ENCODE measurements around the gene AP3B1. TPM values are rescaled to one million over a fixed set of nuclear protein-coding genes. Genes with fewer than 3 reads are reported as not detected.

AP3B1 gene
- total and polyA plus RNA-seq, 2 experiments from 2014 or later, result 32.1 to 46.3 TPM

GRCh38 chr5:78264600-78264999 is 29.9 kb downstream of the AP3B1 start:
- Histone ChIP-seq H3K9me2 (ENCODE audit: insufficient read depth) (no peaks in the 10 kb centered on the region), H3K79me2 (replicated peaks; ENCODE audit: insufficient read depth) (no peaks in the 10 kb centered on the region), H3K36me3 (ENCODE audit: insufficient read depth) (no peaks in the 10 kb centered on the region), H3K4me2 (no peak overlapping the region), H3K4me3 (no peak overlapping the region), H3K4me1 (ENCODE audit: insufficient read depth) (no peaks in the 10 kb centered on the region), H3K27ac (ENCODE audit: low read depth) (no peak overlapping the region), H4K20me1 (replicated peaks; ENCODE audit: insufficient read depth) (0 out of 2 replicates have a peak, but pooled peaks cover 4% of the 10 kb centered on the region), H3F3A (replicated peaks; ENCODE audit: low read depth) (no peaks in the 10 kb centered on the region), H2AFZ (no peak overlapping the region), H3K27me3 (ENCODE audit: insufficient read depth) (no peaks in the 10 kb centered on the region)
- peaks cover 23% of the 10 kb centered on the region for H3K36me3 Mint-ChIP-seq (ENCODE audit: low read depth)
- no peak for DNase-seq (ENCODE audit: low spot score)
- no peak overlapping the region for H3K27ac Mint-ChIP-seq
- no peak overlapping the region for H3K4me3 Mint-ChIP-seq
- no peaks in the 10 kb centered on the region; the same call in 2 of the 3 replicates for H3K9me3 Mint-ChIP-seq
- TF ChIP-seq EZH2phosphoT487 (IDR thresholded peaks at IDR 0.05; ENCODE audit: unreplicated experiment), result no peak
- TF ChIP-seq ZNF331 (CRISPR knock-in tag; IDR thresholded peaks at IDR 0.05; ENCODE audit: low read depth), result no peak
- no peak for TF ChIP-seq NANOG (IDR thresholded peaks at IDR 0.05; ENCODE audit: borderline replicate concordance)
- TF ChIP-seq EZH2 (IDR thresholded peaks at IDR 0.05; ENCODE audit: low read depth, unreplicated experiment), result no peak
- TF ChIP-seq JUNB (IDR thresholded peaks at IDR 0.05; ENCODE audit: unreplicated experiment), result no peak
- no peak for TF ChIP-seq CTCF (conservative IDR thresholded peaks at IDR 0.05; ENCODE audit: low read depth in 2 of 2)
- TF ChIP-seq REST (IDR thresholded peaks at IDR 0.05; ENCODE audit: unreplicated experiment), result no peak
- TF ChIP-seq STAT1 (IDR thresholded peaks at IDR 0.05; ENCODE audit: unreplicated experiment), result no peak
- TF ChIP-seq ZNF114 (CRISPR knock-in tag; IDR thresholded peaks at IDR 0.05), result no peak
- TF ChIP-seq, protein P1, sequence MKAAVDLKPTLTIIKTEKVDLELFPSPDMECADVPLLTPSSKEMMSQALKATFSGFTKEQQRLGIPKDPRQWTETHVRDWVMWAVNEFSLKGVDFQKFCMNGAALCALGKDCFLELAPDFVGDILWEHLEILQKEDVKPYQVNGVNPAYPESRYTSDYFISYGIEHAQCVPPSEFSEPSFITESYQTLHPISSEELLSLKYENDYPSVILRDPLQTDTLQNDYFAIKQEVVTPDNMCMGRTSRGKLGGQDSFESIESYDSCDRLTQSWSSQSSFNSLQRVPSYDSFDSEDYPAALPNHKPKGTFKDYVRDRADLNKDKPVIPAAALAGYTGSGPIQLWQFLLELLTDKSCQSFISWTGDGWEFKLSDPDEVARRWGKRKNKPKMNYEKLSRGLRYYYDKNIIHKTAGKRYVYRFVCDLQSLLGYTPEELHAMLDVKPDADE (IDR thresholded peaks at IDR 0.05), result no peak
- no peak for TF ChIP-seq POLR2AphosphoS5 (IDR thresholded peaks at IDR 0.05; ENCODE audit: low read depth)
- TF ChIP-seq ZNF462 (CRISPR knock-in tag; IDR thresholded peaks at IDR 0.05), result no peak
- H3K27me3 Mint-ChIP-seq (ENCODE audit: insufficient read depth, low read depth, poor library complexity), result no peaks in the 10 kb centered on the region
- ATAC-seq, result no peak
- peaks cover 5% of the 10 kb centered on the region; the same call in 2 of the 3 replicates for H3K4me1 Mint-ChIP-seq

Measured in GM23338 (cell line).